ENCODE measurements around the gene PRPF8. TPM values are rescaled to one million over a fixed set of nuclear protein-coding genes. Genes with fewer than 3 reads are reported as not detected.

PRPF8 gene
- total RNA-seq, 1 donor from 2014 or later: 202 TPM

DNA sequence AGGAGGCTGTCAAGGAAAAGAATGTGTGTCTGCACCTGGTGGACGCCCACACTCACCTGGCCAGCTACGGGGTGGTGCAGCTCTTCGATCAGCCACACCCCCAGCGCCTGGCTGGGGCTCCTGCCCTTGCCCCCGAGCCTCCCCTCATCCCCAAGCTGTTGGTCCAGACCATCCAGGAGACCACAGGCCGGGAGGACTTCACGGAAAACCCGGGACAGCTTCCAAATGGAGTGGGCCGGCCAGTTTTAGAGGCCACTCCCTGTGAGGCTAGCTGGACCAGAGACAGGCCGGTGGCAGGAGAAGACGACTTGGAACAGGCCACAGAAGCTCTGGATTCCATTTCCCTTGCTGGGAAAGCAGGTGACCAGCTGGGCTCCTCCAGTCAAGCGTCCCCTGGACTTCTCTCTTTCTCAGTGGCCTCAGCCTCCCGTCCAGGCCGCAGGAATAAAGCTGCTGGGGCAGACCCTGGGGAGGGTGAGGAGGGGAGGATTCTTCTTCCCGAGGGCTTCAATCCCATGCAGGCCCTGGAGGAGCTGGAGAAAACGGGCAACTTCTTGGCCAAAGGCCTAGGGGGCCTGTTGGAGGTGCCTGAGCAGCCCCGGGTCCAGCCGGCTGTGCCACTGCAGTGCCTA lies 42.1 kb upstream of the PRPF8 start:
- no peak for DNase-seq (ENCODE audit: low read depth)
- Mint-ChIP-seq H3K27ac (ENCODE audit: unreplicated experiment) (no peak overlapping the region), H3K36me3 (ENCODE audit: low read depth, unreplicated experiment) (peaks cover 9% of the 10 kb centered on the region), H3K4me3 (ENCODE audit: unreplicated experiment) (no peak overlapping the region), H3K9me3 (ENCODE audit: unreplicated experiment) (no peaks in the 10 kb centered on the region), H3K4me1 (ENCODE audit: low read depth, unreplicated experiment) (peaks cover 8% of the 10 kb centered on the region), H3K27me3 (ENCODE audit: low read depth, unreplicated experiment) (no peaks in the 10 kb centered on the region)
- FAIRE-seq: no peak
- Histone ChIP-seq H2AFZ (ENCODE audit: low read depth, low read length) (no peak overlapping the region), H3K9ac (ENCODE audit: low read length) (no peak overlapping the region), H4K20me1 (ENCODE audit: insufficient read depth, low read length) (peaks cover 7% of the 10 kb centered on the region), H3K27ac (ENCODE audit: low read depth, low read length) (no peak overlapping the region), H3K27me3 (ENCODE audit: insufficient read depth, low read length) (no peaks in the 10 kb centered on the region), H3K4me1 (ENCODE audit: insufficient read depth, low read length) (peaks cover 20% of the 10 kb centered on the region), H3K4me2 (ENCODE audit: low read length) (no peak overlapping the region), H3K36me3 (ENCODE audit: insufficient read depth, low read length) (no peaks in the 10 kb centered on the region), H3K79me2 (ENCODE audit: insufficient read depth, low read length) (peaks cover 31% of the 10 kb centered on the region), H3K9me3 (ENCODE audit: insufficient read depth, low read depth, low read length) (no peaks in the 10 kb centered on the region), H3K4me3 (ENCODE audit: insufficient read depth, low read depth, low read length) (no peak overlapping the region)
- no peak for TF ChIP-seq EZH2 (IDR thresholded peaks at IDR 0.05; ENCODE audit: insufficient read depth, low read length)
- TF ChIP-seq, protein P1, sequence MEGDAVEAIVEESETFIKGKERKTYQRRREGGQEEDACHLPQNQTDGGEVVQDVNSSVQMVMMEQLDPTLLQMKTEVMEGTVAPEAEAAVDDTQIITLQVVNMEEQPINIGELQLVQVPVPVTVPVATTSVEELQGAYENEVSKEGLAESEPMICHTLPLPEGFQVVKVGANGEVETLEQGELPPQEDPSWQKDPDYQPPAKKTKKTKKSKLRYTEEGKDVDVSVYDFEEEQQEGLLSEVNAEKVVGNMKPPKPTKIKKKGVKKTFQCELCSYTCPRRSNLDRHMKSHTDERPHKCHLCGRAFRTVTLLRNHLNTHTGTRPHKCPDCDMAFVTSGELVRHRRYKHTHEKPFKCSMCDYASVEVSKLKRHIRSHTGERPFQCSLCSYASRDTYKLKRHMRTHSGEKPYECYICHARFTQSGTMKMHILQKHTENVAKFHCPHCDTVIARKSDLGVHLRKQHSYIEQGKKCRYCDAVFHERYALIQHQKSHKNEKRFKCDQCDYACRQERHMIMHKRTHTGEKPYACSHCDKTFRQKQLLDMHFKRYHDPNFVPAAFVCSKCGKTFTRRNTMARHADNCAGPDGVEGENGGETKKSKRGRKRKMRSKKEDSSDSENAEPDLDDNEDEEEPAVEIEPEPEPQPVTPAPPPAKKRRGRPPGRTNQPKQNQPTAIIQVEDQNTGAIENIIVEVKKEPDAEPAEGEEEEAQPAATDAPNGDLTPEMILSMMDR (IDR thresholded peaks at IDR 0.05; ENCODE audit: insufficient read depth, low read depth, low read length): no peak

DNA sequence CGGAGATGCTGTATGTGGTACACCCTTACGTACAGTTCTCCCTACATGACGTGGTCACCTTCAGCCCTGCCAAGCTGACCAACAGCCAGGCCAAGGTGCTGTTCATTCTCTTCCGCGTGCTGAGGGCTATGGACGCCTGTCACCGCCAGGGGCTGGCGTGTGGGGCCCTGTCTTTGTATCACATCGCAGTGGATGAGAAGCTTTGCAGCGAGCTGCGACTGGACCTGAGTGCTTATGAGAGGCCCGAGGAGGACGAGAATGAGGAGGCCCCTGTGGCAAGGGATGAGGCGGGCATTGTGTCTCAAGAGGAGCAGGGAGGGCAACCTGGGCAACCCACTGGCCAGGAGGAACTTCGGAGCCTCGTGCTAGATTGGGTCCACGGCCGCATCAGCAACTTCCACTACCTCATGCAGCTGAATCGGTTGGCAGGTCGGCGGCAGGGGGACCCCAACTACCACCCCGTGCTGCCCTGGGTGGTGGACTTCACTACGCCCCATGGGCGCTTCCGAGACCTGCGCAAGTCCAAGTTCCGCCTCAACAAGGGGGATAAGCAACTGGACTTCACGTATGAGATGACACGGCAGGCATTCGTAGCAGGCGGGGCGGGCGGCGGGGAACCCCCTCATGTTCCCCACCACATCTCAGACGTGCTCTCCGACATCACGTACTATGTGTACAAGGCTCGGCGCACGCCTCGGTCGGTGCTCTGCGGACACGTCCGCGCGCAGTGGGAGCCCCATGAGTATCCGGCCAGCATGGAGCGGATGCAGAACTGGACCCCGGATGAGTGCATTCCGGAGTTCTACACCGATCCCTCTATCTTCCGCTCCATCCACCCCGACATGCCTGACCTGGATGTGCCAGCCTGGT lies 41.2 kb upstream of the PRPF8 start:
- peaks cover 31% of the 10 kb centered on the region for H3K79me2 ChIP-seq (ENCODE audit: insufficient read depth, low read length)
- H4K20me1 ChIP-seq (ENCODE audit: insufficient read depth, low read length): peaks cover 7% of the 10 kb centered on the region
- TF ChIP-seq, protein P1 (IDR thresholded peaks at IDR 0.05; ENCODE audit: insufficient read depth, low read depth, low read length): no peak
- TF ChIP-seq EZH2 (IDR thresholded peaks at IDR 0.05; ENCODE audit: insufficient read depth, low read length): no peak
- no peaks in the 10 kb centered on the region for H3K9me3 ChIP-seq (ENCODE audit: insufficient read depth, low read depth, low read length)
- peaks cover 9% of the 10 kb centered on the region for H3K36me3 Mint-ChIP-seq (ENCODE audit: low read depth, unreplicated experiment)
- peaks cover 20% of the 10 kb centered on the region for H3K4me1 ChIP-seq (ENCODE audit: insufficient read depth, low read length)
- peak overlapping the region; percentile 89 for H3K4me2 ChIP-seq (ENCODE audit: low read length)
- no peaks in the 10 kb centered on the region for H3K9me3 Mint-ChIP-seq (ENCODE audit: unreplicated experiment)
- no peak overlapping the region for H2AFZ ChIP-seq (ENCODE audit: low read depth, low read length)
- no peaks in the 10 kb centered on the region for H3K36me3 ChIP-seq (ENCODE audit: insufficient read depth, low read length)
- no peak overlapping the region for H3K9ac ChIP-seq (ENCODE audit: low read length)
- H3K27me3 ChIP-seq (ENCODE audit: insufficient read depth, low read length): no peaks in the 10 kb centered on the region
- no peak for DNase-seq (ENCODE audit: low read depth)
- H3K4me3 ChIP-seq (ENCODE audit: insufficient read depth, low read depth, low read length): no peak overlapping the region
- no peaks in the 10 kb centered on the region for H3K27me3 Mint-ChIP-seq (ENCODE audit: low read depth, unreplicated experiment)
- H3K4me1 Mint-ChIP-seq (ENCODE audit: low read depth, unreplicated experiment): peaks cover 8% of the 10 kb centered on the region
- no peak for FAIRE-seq
- H3K4me3 Mint-ChIP-seq (ENCODE audit: unreplicated experiment): peak overlapping the region; percentile 79
- H3K27ac Mint-ChIP-seq (ENCODE audit: unreplicated experiment): peak overlapping the region; percentile 50
- no peak overlapping the region for H3K27ac ChIP-seq (ENCODE audit: low read depth, low read length)

Measured in astrocyte (in vitro differentiated cells and primary cell).